Measurements from ENCODE around the gene DGKQ.

DNA sequence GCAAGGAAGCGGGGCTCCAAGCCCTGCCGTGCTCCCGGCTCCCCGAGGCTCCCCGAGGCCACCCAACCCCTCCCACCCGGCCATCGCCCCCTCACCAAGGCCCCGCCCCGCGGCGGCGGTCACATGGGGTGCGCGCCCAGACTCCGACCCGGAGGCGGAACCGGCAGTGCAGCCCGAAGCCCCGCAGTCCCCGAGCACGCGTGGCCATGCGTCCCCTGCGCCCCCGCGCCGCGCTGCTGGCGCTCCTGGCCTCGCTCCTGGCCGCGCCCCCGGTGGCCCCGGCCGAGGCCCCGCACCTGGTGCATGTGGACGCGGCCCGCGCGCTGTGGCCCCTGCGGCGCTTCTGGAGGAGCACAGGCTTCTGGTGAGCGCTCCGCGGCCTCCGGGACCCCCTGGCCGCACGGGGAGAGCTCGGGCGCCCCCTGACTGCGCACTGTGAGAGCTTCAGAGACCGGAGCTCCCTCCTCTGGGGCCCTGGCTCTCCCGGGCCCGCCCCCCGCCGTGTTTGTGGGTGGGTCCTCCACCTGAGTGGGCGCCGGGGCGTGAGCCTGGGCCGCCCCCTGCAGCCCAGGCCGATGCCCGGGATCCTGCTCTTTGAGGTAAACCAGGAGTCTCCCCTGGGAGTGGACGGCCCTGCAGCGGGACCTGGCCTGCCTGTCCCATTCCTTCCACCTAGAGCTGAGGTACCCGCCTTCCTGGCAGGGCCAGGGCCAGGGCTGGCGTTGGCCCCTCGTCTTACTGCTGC, 13.7 kb upstream of the DGKQ start, which contains the start of gene IDUA:
- TF ChIP-seq, protein P1, sequence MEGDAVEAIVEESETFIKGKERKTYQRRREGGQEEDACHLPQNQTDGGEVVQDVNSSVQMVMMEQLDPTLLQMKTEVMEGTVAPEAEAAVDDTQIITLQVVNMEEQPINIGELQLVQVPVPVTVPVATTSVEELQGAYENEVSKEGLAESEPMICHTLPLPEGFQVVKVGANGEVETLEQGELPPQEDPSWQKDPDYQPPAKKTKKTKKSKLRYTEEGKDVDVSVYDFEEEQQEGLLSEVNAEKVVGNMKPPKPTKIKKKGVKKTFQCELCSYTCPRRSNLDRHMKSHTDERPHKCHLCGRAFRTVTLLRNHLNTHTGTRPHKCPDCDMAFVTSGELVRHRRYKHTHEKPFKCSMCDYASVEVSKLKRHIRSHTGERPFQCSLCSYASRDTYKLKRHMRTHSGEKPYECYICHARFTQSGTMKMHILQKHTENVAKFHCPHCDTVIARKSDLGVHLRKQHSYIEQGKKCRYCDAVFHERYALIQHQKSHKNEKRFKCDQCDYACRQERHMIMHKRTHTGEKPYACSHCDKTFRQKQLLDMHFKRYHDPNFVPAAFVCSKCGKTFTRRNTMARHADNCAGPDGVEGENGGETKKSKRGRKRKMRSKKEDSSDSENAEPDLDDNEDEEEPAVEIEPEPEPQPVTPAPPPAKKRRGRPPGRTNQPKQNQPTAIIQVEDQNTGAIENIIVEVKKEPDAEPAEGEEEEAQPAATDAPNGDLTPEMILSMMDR (IDR thresholded peaks at IDR 0.05) = peak; percentile 15 to 59 (median 43)
- TF ChIP-seq POLR2A (IDR thresholded peaks at IDR 0.05) = peak in 1 of 2 donors; percentile 34
